ENCODE results near the gene MAPK8. TPM values are rescaled to one million over a fixed set of nuclear protein-coding genes. Genes with fewer than 3 reads are reported as not detected.

Gene MAPK8
- polyA plus RNA-seq, 1 of the 3 experiments (the other 2 are of a cell fraction) = 26.4 TPM

- H3K9me2 ChIP-seq = no peaks in the 10 kb centered on the region
- ChIA-PET POLR2A (no interaction called here), CTCF (interaction anchor here (1.0 to 2.2 kb wide), 5 partner anchors 10 to 274 kb away, joined by 3 to 13 read pairs (median 6); no protein-coding TSS in a partner anchor)
Observed at GRCh38 chr10:48381971-48382370, 75.5 kb downstream of the MAPK8 start.

GRCh38 chr10:48382982-48383381 is 76.5 kb downstream of the MAPK8 start:
- Histone ChIP-seq H3K9me3 (no peaks in the 10 kb centered on the region; the same call in 1 of the 2 replicates), H3K4me3 (ENCODE audit: low read depth in 2 of 2, low read length in 1 of 2) (no peak overlapping the region), H3K9ac (no peak overlapping the region), H3F3A (replicated peaks; ENCODE audit: insufficient read depth) (peaks cover 6% of the 10 kb centered on the region), H3K27ac (ENCODE audit: low read depth in 2 of 2, low read length in 1 of 2) (peak overlapping the region; percentile 30 to 40; a peak in 2 of 4 replicates), H3K9me2 (no peaks in the 10 kb centered on the region), H3K27me3 (ENCODE audit: insufficient read depth) (no peaks in the 10 kb centered on the region), H3K36me3 (replicated peaks in 1 of 2; ENCODE audit: control insufficient read depth in 1 of 2, insufficient read depth in 2 of 2, low read length in 1 of 2) (peaks cover 0 to 10% of the 10 kb centered on the region in 2 experiments), H2AFZ (ENCODE audit: low read depth) (no peak overlapping the region), H3K4me2 (peak overlapping the region; percentile 42), H4K20me1 (ENCODE audit: insufficient read depth) (no peaks in the 10 kb centered on the region), H3K79me2 (ENCODE audit: insufficient read depth) (peaks cover 74% of the 10 kb centered on the region), H3K4me1 (ENCODE audit: control insufficient read depth in 1 of 2, insufficient read depth in 2 of 2, low read depth in 1 of 2, low read length in 1 of 2) (peaks cover 5 to 11% of the 10 kb centered on the region in 2 experiments; a peak in 3 of 4 replicates)
- no peak for DNase-seq
- POLR2A ChIA-PET = no interaction called here
- CTCF ChIA-PET = interaction anchor here (1.9 to 2.2 kb wide), 2 partner anchors 11 to 273 kb away, joined by 7 to 13 read pairs; no protein-coding TSS in a partner anchor
- TF ChIP-seq MXI1 (IDR thresholded peaks at IDR 0.05; ENCODE audit: low read depth, low read length) = no peak
- TF ChIP-seq NRF1 (IDR thresholded peaks at IDR 0.05; ENCODE audit: low read depth, low read length) = no peak

More at GRCh38 chr10:48381971-48382370, 75.5 kb downstream of the MAPK8 start:
- Histone ChIP-seq H2AFZ (ENCODE audit: low read depth) (no peak overlapping the region), H3F3A (replicated peaks; ENCODE audit: insufficient read depth) (peaks cover 10% of the 10 kb centered on the region), H3K27ac (ENCODE audit: low read depth in 2 of 2, low read length in 1 of 2) (no peak overlapping the region), H3K36me3 (replicated peaks in 1 of 2; ENCODE audit: control insufficient read depth in 1 of 2, insufficient read depth in 2 of 2, low read length in 1 of 2) (peaks cover 0 to 10% of the 10 kb centered on the region in 2 experiments), H4K20me1 (ENCODE audit: insufficient read depth) (no peaks in the 10 kb centered on the region), H3K27me3 (ENCODE audit: insufficient read depth) (no peaks in the 10 kb centered on the region), H3K9ac (no peak overlapping the region), H3K9me3 (no peaks in the 10 kb centered on the region; the same call in 1 of the 2 replicates), H3K4me1 (ENCODE audit: control insufficient read depth in 1 of 2, insufficient read depth in 2 of 2, low read depth in 1 of 2, low read length in 1 of 2) (peaks cover 5 to 11% of the 10 kb centered on the region in 2 experiments; a peak in 3 of 4 replicates), H3K4me2 (no peak overlapping the region), H3K4me3 (ENCODE audit: low read depth in 2 of 2, low read length in 1 of 2) (no peak overlapping the region), H3K79me2 (ENCODE audit: insufficient read depth) (peaks cover 76% of the 10 kb centered on the region)
- no peak for DNase-seq
- TF ChIP-seq YY1 (IDR thresholded peaks at IDR 0.05; ENCODE audit: low read depth) (no peak), GATA2 (CRISPR knock-in tag; IDR thresholded peaks at IDR 0.05) (no peak), PBX3 (IDR thresholded peaks at IDR 0.05) (no peak), RCOR1 (IDR thresholded peaks at IDR 0.05; ENCODE audit: low read length) (no peak), SMC3 (IDR thresholded peaks at IDR 0.05; ENCODE audit: low read depth, low read length) (no peak), MEF2A (IDR thresholded peaks at IDR 0.05; ENCODE audit: borderline replicate concordance, low read depth) (no peak), RAD21 (IDR thresholded peaks at IDR 0.05; ENCODE audit: low read length) (no peak)

GRCh38 chr10:48383393-48383792 is 76.9 kb downstream of the MAPK8 start:
- H2AFZ ChIP-seq (ENCODE audit: low read depth) = no peak overlapping the region
- peak overlapping the region; percentile 42 for H3K4me2 ChIP-seq
- H3K79me2 ChIP-seq (ENCODE audit: insufficient read depth) = peaks cover 76% of the 10 kb centered on the region
- no peak for DNase-seq
- peaks cover 0 to 10% of the 10 kb centered on the region in 2 experiments for H3K36me3 ChIP-seq (replicated peaks in 1 of 2; ENCODE audit: control insufficient read depth in 1 of 2, insufficient read depth in 2 of 2, low read length in 1 of 2)
- H4K20me1 ChIP-seq (ENCODE audit: insufficient read depth) = no peaks in the 10 kb centered on the region
- no peaks in the 10 kb centered on the region for H3K9me2 ChIP-seq
- H3K27ac ChIP-seq (ENCODE audit: low read depth in 2 of 2, low read length in 1 of 2) = peak overlapping the region; percentile 30 to 40; a peak in 2 of 4 replicates
- H3K9ac ChIP-seq = no peak overlapping the region
- peaks cover 5 to 11% of the 10 kb centered on the region in 2 experiments; a peak in 3 of 4 replicates for H3K4me1 ChIP-seq (ENCODE audit: control insufficient read depth in 1 of 2, insufficient read depth in 2 of 2, low read depth in 1 of 2, low read length in 1 of 2)
- H3F3A ChIP-seq (replicated peaks; ENCODE audit: insufficient read depth) = peaks cover 4% of the 10 kb centered on the region
- CTCF ChIA-PET = interaction anchor here (1.0 to 2.2 kb wide), 3 partner anchors 11 to 273 kb away, joined by 3 to 13 read pairs (median 7); no protein-coding TSS in a partner anchor
- H3K27me3 ChIP-seq (ENCODE audit: insufficient read depth) = no peaks in the 10 kb centered on the region
- H3K4me3 ChIP-seq (ENCODE audit: low read depth in 2 of 2, low read length in 1 of 2) = no peak overlapping the region
- H3K9me3 ChIP-seq = no peaks in the 10 kb centered on the region; the same call in 1 of the 2 replicates
- POLR2A ChIA-PET = no interaction called here
- no peak for TF ChIP-seq ZBTB33 (IDR thresholded peaks at IDR 0.05; ENCODE audit: borderline replicate concordance, low read depth)
- no peak for TF ChIP-seq RAD21 (IDR thresholded peaks at IDR 0.05; ENCODE audit: low read length)
- TF ChIP-seq ELF1 (IDR thresholded peaks at IDR 0.05) = no peak
- no peak for TF ChIP-seq USF2 (IDR thresholded peaks at IDR 0.05; ENCODE audit: borderline replicate concordance, low read depth, low read length)
- no peak for TF ChIP-seq RXRA (IDR thresholded peaks at IDR 0.05; ENCODE audit: borderline replicate concordance, low read depth)
- TF ChIP-seq TAF1 (IDR thresholded peaks at IDR 0.05; ENCODE audit: borderline replicate concordance, low read depth, low read length) = no peak
- no peak for TF ChIP-seq GABPA (IDR thresholded peaks at IDR 0.05; ENCODE audit: low read depth)
- TF ChIP-seq TCF12 (IDR thresholded peaks at IDR 0.05) = peak; percentile 68
- TF ChIP-seq NFIC (IDR thresholded peaks at IDR 0.05; ENCODE audit: borderline replicate concordance) = peak; percentile 8; the same call in 1 of the 2 replicates
- no peak for TF ChIP-seq MEF2A (IDR thresholded peaks at IDR 0.05; ENCODE audit: borderline replicate concordance, low read depth)
- no peak for TF ChIP-seq FOXM1 (IDR thresholded peaks at IDR 0.05; ENCODE audit: low read depth)
- 0 out of 2 replicates have a peak, but pooled peaks have one; percentile 34 for TF ChIP-seq TEAD4 (IDR thresholded peaks at IDR 0.05; ENCODE audit: borderline replicate concordance, insufficient read depth)
